ENCODE results near the gene HTR3D.
"Not testable (repeated sequence)": the region's sequence is repeated elsewhere in the genome, so short reads cannot be mapped to it uniquely, and the experiment has no call there.

The HTR3D gene

DNA sequence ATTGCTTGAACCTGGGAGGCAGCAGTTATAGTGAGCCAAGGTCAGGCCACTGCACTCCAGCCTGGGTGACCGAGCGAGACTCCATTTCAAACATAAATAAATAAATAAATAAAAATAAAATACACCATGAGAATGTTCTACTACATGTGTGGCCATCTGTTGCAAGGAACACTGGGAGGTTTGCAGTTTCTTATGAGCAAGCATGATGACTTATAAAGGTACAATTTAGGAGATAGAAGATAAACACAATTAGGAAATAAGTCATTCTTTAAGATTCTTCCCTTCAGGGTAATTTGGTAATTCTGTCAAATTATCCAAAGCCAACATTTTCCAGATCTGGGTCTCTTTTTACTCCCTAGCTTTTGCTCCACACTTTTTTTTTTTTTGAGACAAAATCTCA, 34.7 kb downstream of the HTR3D start:
- TF ChIP-seq, protein P1, sequence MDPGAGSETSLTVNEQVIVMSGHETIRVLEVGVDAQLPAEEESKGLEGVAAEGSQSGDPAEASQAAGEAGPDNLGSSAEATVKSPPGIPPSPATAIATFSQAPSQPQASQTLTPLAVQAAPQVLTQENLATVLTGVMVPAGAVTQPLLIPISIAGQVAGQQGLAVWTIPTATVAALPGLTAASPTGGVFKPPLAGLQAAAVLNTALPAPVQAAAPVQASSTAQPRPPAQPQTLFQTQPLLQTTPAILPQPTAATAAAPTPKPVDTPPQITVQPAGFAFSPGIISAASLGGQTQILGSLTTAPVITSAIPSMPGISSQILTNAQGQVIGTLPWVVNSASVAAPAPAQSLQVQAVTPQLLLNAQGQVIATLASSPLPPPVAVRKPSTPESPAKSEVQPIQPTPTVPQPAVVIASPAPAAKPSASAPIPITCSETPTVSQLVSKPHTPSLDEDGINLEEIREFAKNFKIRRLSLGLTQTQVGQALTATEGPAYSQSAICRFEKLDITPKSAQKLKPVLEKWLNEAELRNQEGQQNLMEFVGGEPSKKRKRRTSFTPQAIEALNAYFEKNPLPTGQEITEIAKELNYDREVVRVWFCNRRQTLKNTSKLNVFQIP (CRISPR knock-in tag; IDR thresholded peaks at IDR 0.05; ENCODE audit: borderline replicate concordance, low read depth): no peak
- peak; percentile 58 for TF ChIP-seq ISL1 (CRISPR knock-in tag; IDR thresholded peaks at IDR 0.05)
- no peak for ATAC-seq

DNA sequence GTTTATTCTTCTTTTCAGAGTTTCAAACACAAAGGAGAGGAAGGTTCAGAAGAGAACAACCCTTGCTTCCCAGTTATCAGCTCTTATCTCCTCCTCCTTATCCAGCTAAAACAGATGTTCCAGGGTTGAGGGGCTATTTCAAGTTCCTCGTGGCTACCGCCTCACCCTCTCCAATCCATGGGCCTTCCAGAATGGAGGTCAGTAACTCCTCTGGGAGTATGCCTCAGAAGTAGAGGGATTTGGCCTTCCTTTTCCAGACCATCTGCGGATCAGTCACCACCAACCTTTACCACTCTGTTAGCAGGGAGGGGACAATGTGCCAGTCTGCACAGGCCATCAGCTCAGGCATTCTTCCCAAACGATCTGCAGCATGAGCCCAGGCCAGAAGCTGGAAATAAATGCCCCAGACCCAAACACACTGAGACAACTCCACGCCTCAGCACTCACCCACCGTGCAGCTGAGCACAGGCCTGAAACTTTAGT, 36.1 kb downstream of the HTR3D start:
- no peak for TF ChIP-seq RARB (CRISPR knock-in tag; IDR thresholded peaks at IDR 0.05)
- no peak for TF ChIP-seq ESRRG (CRISPR knock-in tag; IDR thresholded peaks at IDR 0.05)
- TF ChIP-seq ZFP30 (CRISPR knock-in tag; IDR thresholded peaks at IDR 0.05): no peak
- TF ChIP-seq, protein P1 (CRISPR knock-in tag; IDR thresholded peaks at IDR 0.05; ENCODE audit: borderline replicate concordance, low read depth): no peak
- TF ChIP-seq ZNF565 (CRISPR knock-in tag; conservative IDR thresholded peaks at IDR 0.05; ENCODE audit: low read depth): no peak
- no peak for TF ChIP-seq GLIS3 (CRISPR knock-in tag; IDR thresholded peaks at IDR 0.05)
- TF ChIP-seq, protein P2, sequence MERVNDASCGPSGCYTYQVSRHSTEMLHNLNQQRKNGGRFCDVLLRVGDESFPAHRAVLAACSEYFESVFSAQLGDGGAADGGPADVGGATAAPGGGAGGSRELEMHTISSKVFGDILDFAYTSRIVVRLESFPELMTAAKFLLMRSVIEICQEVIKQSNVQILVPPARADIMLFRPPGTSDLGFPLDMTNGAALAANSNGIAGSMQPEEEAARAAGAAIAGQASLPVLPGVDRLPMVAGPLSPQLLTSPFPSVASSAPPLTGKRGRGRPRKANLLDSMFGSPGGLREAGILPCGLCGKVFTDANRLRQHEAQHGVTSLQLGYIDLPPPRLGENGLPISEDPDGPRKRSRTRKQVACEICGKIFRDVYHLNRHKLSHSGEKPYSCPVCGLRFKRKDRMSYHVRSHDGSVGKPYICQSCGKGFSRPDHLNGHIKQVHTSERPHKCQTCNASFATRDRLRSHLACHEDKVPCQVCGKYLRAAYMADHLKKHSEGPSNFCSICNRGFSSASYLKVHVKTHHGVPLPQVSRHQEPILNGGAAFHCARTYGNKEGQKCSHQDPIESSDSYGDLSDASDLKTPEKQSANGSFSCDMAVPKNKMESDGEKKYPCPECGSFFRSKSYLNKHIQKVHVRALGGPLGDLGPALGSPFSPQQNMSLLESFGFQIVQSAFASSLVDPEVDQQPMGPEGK (CRISPR knock-in tag; IDR thresholded peaks at IDR 0.05; ENCODE audit: borderline replicate concordance): no peak
- no peak for TF ChIP-seq CREB5 (CRISPR knock-in tag; IDR thresholded peaks at IDR 0.05; ENCODE audit: low read depth)
- no peak for ATAC-seq

DNA sequence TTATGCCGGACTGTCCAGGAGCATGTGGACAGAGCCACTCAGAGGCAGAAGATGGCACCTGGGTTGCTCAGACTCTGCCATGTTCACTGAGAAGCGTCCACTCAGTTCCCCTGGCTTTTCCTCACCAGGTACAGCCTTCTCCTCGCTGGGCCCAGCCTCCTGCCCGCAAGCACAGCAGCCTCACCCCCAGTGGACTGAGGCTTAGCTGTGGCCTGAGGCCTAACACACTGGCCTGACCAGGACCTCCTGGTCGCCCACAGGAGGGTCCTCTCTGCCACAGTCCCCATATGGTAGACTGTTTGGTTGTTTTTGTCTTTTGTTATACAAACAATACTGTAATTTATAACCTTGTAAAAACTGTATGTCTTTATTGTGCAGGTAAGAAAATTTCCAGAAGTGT, 36.8 kb downstream of the HTR3D start:
- TF ChIP-seq TCF4 (CRISPR knock-in tag; IDR thresholded peaks at IDR 0.05; ENCODE audit: borderline replicate concordance) (no peak), RARB (CRISPR knock-in tag; IDR thresholded peaks at IDR 0.05) (no peak), ZNF8 (CRISPR knock-in tag; IDR thresholded peaks at IDR 0.05) (no peak), OSR1 (CRISPR knock-in tag; IDR thresholded peaks at IDR 0.05) (no peak), TSHZ2 (CRISPR knock-in tag; IDR thresholded peaks at IDR 0.05) (no peak), SNAI2 (CRISPR knock-in tag; IDR thresholded peaks at IDR 0.05) (no peak), PPARA (CRISPR knock-in tag; IDR thresholded peaks at IDR 0.05; ENCODE audit: borderline replicate concordance) (no peak), CREB5 (CRISPR knock-in tag; IDR thresholded peaks at IDR 0.05; ENCODE audit: low read depth) (no peak), ZC3H10 (CRISPR knock-in tag; IDR thresholded peaks at IDR 0.05) (no peak), ZFP30 (CRISPR knock-in tag; IDR thresholded peaks at IDR 0.05) (no peak), ARNTL (CRISPR knock-in tag; IDR thresholded peaks at IDR 0.05; ENCODE audit: borderline replicate concordance, low read depth) (no peak), TOX (CRISPR knock-in tag; IDR thresholded peaks at IDR 0.05; ENCODE audit: borderline replicate concordance) (no peak), ZNF565 (CRISPR knock-in tag; conservative IDR thresholded peaks at IDR 0.05; ENCODE audit: low read depth) (no peak), ISL1 (CRISPR knock-in tag; IDR thresholded peaks at IDR 0.05) (no peak), BACH2 (CRISPR knock-in tag; IDR thresholded peaks at IDR 0.05; ENCODE audit: borderline replicate concordance) (no peak), CSRNP3 (CRISPR knock-in tag; IDR thresholded peaks at IDR 0.05) (no peak)
- TF ChIP-seq, protein P1 (CRISPR knock-in tag; IDR thresholded peaks at IDR 0.05; ENCODE audit: borderline replicate concordance, low read depth): no peak
- TF ChIP-seq, protein P2 (CRISPR knock-in tag; IDR thresholded peaks at IDR 0.05; ENCODE audit: borderline replicate concordance): no peak
- ATAC-seq: no peak

GRCh38 chr3:184071142-184071541, 39.6 kb downstream of the HTR3D start:
- ATAC-seq: not testable (repeated sequence)

Data from SK-N-SH treated with all-trans-retinoic acid at 6 μM for 48 hours (cell line).